Measurements from ENCODE around the gene CDKN1B. TPM values are rescaled to one million over a fixed set of nuclear protein-coding genes. Genes with fewer than 3 reads are reported as not detected.

Gene CDKN1B
- total RNA-seq, 1 experiment from 2014 or later = 25.9 TPM

DNA sequence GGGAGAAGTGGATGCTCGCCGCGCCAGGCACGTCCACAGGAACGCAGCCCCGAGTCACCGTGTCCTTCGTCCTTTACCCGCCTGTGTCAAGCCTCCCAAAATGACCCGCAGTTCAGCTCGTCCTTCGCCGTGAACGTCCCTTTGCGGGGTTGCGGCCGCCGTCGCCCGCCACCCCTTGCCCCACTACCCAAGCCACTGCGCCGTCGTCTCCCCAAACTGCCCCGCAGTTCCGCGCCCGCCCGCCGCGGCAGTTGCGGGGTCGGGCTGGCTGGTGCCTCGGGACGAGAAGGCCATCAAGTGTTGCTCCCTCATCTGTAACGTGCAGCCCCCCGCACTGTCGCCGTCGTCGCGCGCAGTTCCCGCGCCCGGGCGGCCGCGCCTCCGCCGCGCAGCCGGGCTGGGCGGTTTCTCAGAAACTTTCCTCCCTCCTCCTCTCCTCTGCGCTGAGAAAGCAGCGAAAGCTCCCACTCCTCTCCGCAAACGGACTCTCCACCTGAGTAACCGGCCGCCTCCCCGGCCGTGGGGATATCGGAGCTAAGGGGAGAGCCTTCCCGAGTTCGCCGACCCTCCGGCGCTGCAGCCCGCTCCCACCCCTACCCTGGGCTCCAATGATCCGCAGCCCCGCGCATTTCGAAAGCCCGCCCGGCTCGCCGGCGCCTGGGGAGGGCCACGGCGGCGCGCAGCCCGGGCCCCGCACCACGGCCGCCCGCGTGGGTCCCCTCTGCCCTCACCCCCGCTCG is 6.7 kb downstream of the CDKN1B start:
- Histone ChIP-seq H3K4me3 (ENCODE audit: low read depth in 2 of 2, low read length in 2 of 2) (peak overlapping the region; percentile 64 to 68), H3K9me3 (ENCODE audit: control insufficient read depth, insufficient read depth, low read depth, low read length) (no peaks in the 10 kb centered on the region), H3K4me1 (ENCODE audit: control insufficient read depth, insufficient read depth, low read length) (peaks cover 33% of the 10 kb centered on the region), H3K27me3 (ENCODE audit: control insufficient read depth, insufficient read depth, low read length) (no peaks in the 10 kb centered on the region), H3K27ac (ENCODE audit: low read length) (peak overlapping the region; percentile 96), H3K36me3 (ENCODE audit: control insufficient read depth, insufficient read depth, low read length) (peaks cover 11% of the 10 kb centered on the region)
- ChIA-PET POLR2A (interaction anchor here (0.6 to 0.7 kb wide), 2 partner anchors 13 to 38 kb away, joined by 3 to 4 read pairs; no protein-coding TSS in a partner anchor), CTCF (interaction anchor here (0.6 kb wide), 1 partner anchor 13 kb away, joined by 4 read pairs; no protein-coding TSS in a partner anchor)
- intact Hi-C loops (cut with micrococcal nuclease; ENCODE audit: unreplicated experiment) (no loop called here), in situ Hi-C loops (cut with HindIII; ENCODE audit: low pct_unique_long_range_greater_than_20kb, low sequenced_read_pairs) (no loop called here)
- 0 out of 2 replicates have a peak, but pooled peaks have one; percentile 52 for TF ChIP-seq SIN3A (IDR thresholded peaks at IDR 0.05; ENCODE audit: borderline replicate concordance, insufficient read depth, low read depth, low read length)
- no peak for TF ChIP-seq POLR2AphosphoS5 (IDR thresholded peaks at IDR 0.05; ENCODE audit: low read depth, low read length)
- peak; percentile 46 for ATAC-seq
- BruUV-seq (replicated peaks) = no TSS peak
- no peak for DNase-seq (ENCODE audit: low read depth, low spot score)

DNA sequence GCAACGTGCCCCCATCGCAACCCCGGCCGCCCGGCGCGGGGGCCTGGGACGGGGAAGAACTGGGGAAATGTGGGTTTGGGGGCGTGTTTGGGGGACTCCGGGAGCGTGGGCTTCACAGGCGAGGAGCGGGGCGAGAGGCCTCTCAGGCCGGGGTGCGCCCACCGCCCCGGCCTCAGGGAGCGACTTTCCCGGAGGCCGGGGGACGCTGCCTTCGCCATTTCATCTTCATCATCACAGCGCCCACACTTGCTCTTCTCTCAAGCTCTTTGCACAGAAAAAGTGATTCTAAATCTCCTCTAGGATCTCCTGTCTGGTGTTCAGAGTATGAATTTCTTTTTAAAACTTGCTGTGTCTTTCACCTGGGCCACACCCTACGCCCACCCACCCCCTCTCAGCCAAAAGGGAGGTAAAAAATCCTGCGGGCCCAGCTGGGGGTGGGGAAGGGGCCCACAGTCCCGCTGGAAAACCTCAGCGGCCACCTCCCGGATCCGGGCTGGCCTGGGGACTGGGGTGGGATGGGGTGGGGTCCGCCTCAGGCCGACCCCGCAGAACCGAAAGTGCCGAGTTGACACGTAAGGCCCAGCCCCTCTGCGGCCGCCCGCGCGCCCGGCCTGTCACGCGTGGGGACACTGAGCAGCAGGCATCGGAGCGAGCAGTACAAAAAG is 7.4 kb downstream of the CDKN1B start:
- in situ Hi-C loops (cut with HindIII; ENCODE audit: low pct_unique_long_range_greater_than_20kb, low sequenced_read_pairs) (no loop called here), intact Hi-C loops (cut with micrococcal nuclease; ENCODE audit: unreplicated experiment) (no loop called here)
- ATAC-seq (peak; percentile 37), DNase-seq (ENCODE audit: low read depth, low spot score) (no peak)
- Histone ChIP-seq H3K9me3 (ENCODE audit: control insufficient read depth, insufficient read depth, low read depth, low read length) (no peaks in the 10 kb centered on the region), H3K4me1 (ENCODE audit: control insufficient read depth, insufficient read depth, low read length) (peaks cover 40% of the 10 kb centered on the region), H3K36me3 (ENCODE audit: control insufficient read depth, insufficient read depth, low read length) (peaks cover 11% of the 10 kb centered on the region), H3K4me3 (ENCODE audit: low read depth in 2 of 2, low read length in 2 of 2) (peak overlapping the region; percentile 64 to 68), H3K27me3 (ENCODE audit: control insufficient read depth, insufficient read depth, low read length) (no peaks in the 10 kb centered on the region), H3K27ac (ENCODE audit: low read length) (peak overlapping the region; percentile 96)
- POLR2A ChIA-PET = interaction anchor here (0.7 kb wide), 2 partner anchors 12 to 253 kb away, joined by 4 to 12 read pairs; no protein-coding TSS in a partner anchor
- TSS peak; percentile 81 for BruUV-seq (replicated peaks)
- CTCF ChIA-PET = interaction anchor here (0.6 kb wide), 1 partner anchor 13 kb away, joined by 4 read pairs; no protein-coding TSS in a partner anchor
- TF ChIP-seq, protein P1, sequence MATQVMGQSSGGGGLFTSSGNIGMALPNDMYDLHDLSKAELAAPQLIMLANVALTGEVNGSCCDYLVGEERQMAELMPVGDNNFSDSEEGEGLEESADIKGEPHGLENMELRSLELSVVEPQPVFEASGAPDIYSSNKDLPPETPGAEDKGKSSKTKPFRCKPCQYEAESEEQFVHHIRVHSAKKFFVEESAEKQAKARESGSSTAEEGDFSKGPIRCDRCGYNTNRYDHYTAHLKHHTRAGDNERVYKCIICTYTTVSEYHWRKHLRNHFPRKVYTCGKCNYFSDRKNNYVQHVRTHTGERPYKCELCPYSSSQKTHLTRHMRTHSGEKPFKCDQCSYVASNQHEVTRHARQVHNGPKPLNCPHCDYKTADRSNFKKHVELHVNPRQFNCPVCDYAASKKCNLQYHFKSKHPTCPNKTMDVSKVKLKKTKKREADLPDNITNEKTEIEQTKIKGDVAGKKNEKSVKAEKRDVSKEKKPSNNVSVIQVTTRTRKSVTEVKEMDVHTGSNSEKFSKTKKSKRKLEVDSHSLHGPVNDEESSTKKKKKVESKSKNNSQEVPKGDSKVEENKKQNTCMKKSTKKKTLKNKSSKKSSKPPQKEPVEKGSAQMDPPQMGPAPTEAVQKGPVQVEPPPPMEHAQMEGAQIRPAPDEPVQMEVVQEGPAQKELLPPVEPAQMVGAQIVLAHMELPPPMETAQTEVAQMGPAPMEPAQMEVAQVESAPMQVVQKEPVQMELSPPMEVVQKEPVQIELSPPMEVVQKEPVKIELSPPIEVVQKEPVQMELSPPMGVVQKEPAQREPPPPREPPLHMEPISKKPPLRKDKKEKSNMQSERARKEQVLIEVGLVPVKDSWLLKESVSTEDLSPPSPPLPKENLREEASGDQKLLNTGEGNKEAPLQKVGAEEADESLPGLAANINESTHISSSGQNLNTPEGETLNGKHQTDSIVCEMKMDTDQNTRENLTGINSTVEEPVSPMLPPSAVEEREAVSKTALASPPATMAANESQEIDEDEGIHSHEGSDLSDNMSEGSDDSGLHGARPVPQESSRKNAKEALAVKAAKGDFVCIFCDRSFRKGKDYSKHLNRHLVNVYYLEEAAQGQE (IDR thresholded peaks at IDR 0.05; ENCODE audit: insufficient read depth in 1 of 2, low read depth in 2 of 2, low read length in 1 of 2) = no peak
- TF ChIP-seq POLR2AphosphoS5 (IDR thresholded peaks at IDR 0.05; ENCODE audit: low read depth, low read length) = no peak
- TF ChIP-seq SIN3A (IDR thresholded peaks at IDR 0.05; ENCODE audit: borderline replicate concordance, insufficient read depth, low read depth, low read length) = no peak
- no peak for TF ChIP-seq TCF7L2 (IDR thresholded peaks at IDR 0.05; ENCODE audit: low read depth, low read length)
- TF ChIP-seq, protein P2, sequence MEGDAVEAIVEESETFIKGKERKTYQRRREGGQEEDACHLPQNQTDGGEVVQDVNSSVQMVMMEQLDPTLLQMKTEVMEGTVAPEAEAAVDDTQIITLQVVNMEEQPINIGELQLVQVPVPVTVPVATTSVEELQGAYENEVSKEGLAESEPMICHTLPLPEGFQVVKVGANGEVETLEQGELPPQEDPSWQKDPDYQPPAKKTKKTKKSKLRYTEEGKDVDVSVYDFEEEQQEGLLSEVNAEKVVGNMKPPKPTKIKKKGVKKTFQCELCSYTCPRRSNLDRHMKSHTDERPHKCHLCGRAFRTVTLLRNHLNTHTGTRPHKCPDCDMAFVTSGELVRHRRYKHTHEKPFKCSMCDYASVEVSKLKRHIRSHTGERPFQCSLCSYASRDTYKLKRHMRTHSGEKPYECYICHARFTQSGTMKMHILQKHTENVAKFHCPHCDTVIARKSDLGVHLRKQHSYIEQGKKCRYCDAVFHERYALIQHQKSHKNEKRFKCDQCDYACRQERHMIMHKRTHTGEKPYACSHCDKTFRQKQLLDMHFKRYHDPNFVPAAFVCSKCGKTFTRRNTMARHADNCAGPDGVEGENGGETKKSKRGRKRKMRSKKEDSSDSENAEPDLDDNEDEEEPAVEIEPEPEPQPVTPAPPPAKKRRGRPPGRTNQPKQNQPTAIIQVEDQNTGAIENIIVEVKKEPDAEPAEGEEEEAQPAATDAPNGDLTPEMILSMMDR (IDR thresholded peaks at IDR 0.05) = no peak
